ENCODE data around the gene APOBEC3A.

APOBEC3A gene

DNA sequence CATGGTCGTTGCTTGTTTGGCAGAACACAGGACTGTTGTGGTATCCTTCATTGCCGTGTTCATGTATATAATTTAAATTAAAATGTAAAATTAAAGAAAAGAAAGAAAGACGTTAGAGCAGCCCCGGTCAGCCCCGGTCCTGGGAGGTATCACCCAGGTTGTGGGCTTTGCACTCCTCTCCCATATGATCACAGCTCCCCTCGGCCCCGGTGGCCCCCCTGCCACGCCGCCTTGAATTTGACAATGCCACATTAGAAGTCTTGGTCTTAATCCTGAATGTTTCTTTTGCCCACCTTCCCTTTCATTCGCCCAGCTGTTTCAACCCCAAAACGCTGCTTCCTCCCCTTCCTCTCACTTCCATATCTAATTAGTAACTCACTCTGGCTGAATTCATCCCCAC, 11.4 kb downstream of the APOBEC3A start:
- DNase-seq (ENCODE audit: low spot score) = no peak
- TF ChIP-seq, protein P1, sequence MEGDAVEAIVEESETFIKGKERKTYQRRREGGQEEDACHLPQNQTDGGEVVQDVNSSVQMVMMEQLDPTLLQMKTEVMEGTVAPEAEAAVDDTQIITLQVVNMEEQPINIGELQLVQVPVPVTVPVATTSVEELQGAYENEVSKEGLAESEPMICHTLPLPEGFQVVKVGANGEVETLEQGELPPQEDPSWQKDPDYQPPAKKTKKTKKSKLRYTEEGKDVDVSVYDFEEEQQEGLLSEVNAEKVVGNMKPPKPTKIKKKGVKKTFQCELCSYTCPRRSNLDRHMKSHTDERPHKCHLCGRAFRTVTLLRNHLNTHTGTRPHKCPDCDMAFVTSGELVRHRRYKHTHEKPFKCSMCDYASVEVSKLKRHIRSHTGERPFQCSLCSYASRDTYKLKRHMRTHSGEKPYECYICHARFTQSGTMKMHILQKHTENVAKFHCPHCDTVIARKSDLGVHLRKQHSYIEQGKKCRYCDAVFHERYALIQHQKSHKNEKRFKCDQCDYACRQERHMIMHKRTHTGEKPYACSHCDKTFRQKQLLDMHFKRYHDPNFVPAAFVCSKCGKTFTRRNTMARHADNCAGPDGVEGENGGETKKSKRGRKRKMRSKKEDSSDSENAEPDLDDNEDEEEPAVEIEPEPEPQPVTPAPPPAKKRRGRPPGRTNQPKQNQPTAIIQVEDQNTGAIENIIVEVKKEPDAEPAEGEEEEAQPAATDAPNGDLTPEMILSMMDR (IDR thresholded peaks at IDR 0.05; ENCODE audit: extremely low read depth, missing control alignments) = no peak

DNA sequence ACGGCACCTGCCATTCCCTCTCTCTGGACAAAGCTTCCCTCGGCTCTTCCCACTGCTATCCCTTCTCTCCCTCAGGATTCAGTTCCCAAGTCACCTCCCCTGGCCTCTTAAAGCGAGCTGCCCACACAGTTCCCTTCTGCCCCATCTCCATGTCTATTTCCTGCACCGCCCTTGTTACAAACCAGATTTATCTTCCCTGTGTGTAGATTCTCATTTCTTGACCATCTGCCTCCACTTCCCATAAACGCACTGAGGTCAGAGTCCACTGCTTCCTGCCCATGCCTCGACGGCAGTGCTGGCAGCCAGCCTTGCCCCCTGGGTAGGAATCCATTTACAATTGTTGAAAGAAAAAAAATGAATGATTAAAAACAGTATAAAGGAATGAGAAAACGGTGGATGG, 13.1 kb downstream of the APOBEC3A start:
- DNase-seq (ENCODE audit: low spot score) = no peak
- TF ChIP-seq, protein P1 (IDR thresholded peaks at IDR 0.05; ENCODE audit: extremely low read depth, missing control alignments) = no peak

DNA sequence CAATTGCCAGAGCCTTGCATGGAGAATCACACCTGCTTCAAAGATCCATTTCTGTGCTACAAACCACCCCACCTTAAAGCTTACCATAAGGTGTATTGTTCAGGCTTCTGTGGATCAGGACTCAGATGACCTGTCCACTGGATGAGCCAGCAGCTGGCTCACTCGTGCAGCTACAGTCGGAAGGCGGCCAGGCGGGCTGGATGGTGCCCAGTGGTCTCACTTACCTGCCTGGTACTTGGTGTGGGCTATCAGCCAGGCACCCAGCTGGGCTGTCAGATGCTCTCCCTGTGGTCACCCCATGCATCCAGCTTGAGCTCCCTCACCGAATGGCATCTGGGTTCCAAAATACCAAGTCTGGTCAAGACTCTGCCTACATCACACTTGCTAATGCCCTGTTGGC, 13.8 kb downstream of the APOBEC3A start:
- TF ChIP-seq, protein P1 (IDR thresholded peaks at IDR 0.05; ENCODE audit: extremely low read depth, missing control alignments) = no peak
- no peak for DNase-seq (ENCODE audit: low spot score)

DNA sequence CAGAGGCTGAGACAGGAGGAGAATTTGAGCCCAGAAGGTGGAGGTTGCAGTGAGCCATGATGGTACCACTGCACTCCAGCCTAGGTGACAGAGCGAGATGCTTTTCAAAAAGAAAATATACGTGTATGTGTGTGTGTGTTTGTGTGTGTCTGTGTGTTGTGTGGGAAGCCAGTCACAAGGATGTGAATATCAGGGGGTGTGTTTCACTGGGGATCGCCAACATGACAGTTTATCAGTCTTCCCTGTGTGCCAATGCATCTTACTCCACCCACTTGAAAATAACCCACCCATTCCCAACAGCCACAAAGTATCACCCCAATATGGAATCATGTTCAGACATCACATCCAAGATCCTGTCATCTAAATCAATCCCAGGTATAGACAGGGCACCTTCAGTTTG, 14.4 kb downstream of the APOBEC3A start:
- no peak for DNase-seq (ENCODE audit: low spot score)
- TF ChIP-seq, protein P1 (IDR thresholded peaks at IDR 0.05; ENCODE audit: extremely low read depth, missing control alignments) = no peak

DNA sequence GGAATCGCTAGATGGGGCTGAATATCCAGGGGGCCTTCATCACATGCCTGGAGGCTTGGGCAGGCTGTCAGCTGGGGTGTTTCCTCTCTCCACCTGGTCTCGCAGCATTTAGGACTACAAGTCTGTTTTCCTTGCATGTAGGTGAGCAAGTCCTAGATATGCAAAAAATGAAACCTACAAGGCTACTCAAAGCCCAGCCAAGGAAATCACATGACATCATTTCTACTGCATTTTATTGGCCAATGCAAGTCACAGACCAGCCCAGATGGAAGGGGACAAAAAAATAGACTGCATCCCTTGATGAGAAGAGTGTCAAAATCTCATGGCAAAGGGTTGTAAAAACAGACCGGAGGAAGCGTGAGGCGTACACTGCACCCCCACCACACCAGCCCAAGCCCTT, 15.1 kb downstream of the APOBEC3A start:
- TF ChIP-seq, protein P1 (IDR thresholded peaks at IDR 0.05; ENCODE audit: extremely low read depth, missing control alignments) = no peak
- DNase-seq (ENCODE audit: low spot score) = no peak

DNA sequence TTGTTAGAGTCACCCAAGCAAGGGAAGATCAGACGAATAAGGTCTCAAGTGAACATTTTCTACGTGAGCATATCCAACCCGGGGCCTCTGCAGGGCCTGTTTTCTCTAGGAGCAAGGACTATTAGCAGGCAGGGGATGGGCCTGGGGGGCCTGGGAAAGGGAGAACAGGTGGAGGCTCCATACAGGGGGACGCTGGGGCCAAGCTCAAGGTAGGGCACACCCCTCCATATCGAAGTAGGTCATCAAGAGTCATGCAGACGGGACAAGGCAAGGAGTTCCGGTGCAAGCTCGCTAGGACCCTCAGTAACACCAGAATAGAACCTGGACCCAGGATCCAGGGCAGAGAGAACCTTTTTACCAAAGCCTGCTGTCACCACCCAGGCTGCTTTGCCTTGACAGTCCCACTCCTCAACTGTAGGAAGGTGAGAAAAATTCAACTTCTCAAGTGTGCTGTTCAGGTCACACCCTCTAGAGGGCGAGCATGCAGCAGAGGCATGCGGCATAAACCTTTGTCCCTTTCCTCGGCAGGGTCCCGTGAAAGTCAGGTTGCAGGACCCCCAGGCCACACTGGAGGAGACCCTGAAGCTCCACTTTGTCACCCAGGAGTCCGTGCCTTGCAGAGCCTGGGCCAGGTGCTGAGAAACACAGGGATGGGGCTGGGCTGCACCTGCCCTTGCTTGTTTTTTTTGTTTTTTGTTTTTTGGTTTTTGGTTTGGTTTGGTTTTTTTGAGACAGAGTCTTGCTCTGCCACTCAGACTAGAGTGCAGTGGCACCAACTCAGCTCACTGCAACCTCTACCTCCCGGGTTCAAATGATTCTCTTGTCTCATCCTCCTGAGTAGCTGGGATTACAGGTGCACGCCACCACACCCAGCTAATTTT, 16.1 kb downstream of the APOBEC3A start:
- DNase-seq (ENCODE audit: low spot score) = peak; percentile 76
- TF ChIP-seq, protein P1 (IDR thresholded peaks at IDR 0.05; ENCODE audit: extremely low read depth, missing control alignments) = peak; percentile 94

DNA sequence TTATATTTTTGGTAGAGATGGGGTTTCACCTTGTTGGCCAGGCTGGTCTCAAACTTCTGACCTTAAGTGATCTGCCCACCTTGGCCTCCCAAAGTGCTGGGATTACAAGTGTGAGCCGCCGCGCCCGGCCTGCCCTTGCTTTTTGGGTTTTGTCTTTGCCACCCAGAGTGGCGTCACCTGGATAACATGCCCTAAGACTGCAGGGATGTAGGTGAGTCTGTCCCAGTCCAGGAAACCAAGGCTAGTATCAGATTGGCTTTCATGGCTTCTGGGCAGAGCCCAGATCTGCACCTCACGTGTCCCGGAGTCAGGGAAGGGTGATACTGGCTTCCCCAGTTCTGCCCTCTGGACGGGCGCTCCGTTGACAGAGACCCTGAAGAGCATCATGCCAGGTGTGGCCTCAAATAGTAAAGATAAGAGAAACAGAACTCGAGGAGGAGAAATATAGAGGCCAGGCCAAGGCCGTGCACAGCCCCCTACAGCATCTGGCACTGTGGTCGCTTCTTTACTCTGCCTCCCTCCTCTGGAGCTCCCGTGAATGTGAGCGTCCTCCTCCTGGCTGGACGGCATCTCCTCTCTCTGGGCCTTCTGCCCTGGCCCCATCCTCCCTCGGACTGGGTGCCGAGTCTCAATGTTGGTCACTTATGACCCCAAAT, 16.9 kb downstream of the APOBEC3A start:
- no peak for DNase-seq (ENCODE audit: low spot score)
- TF ChIP-seq, protein P1 (IDR thresholded peaks at IDR 0.05; ENCODE audit: extremely low read depth, missing control alignments) = no peak
